ENCODE data around the gene CDK4. TPM values are rescaled to one million over a fixed set of nuclear protein-coding genes. Genes with fewer than 3 reads are reported as not detected.

The CDK4 gene
- total and polyA plus RNA-seq, 2 donors = 71.7 to 89.9 TPM

GRCh38 chr12:57756406-57757341, 4.6 kb upstream of the CDK4 start:
- no peak overlapping the region for H3K27ac ChIP-seq (ENCODE audit: low read depth)
- DNase-seq (ENCODE audit: extremely low spot score) = no peak
- no peaks in the 10 kb centered on the region for H3K4me1 ChIP-seq (ENCODE audit: insufficient read depth)
- no peaks in the 10 kb centered on the region for H3K36me3 ChIP-seq (ENCODE audit: insufficient read depth)
- WGBS = 52% methylated on average over 22 of the region's 22 CpGs
- H3K4me3 ChIP-seq (ENCODE audit: low read depth, low read length) = no peak overlapping the region

GRCh38 chr12:57755454-57756372, 3.6 kb upstream of the CDK4 start:
- no peaks in the 10 kb centered on the region for H3K4me1 ChIP-seq (ENCODE audit: insufficient read depth)
- no peak for DNase-seq (ENCODE audit: extremely low spot score)
- no peaks in the 10 kb centered on the region for H3K36me3 ChIP-seq (ENCODE audit: insufficient read depth)
- peak overlapping the region; percentile 85 for H3K4me3 ChIP-seq (ENCODE audit: low read depth, low read length)
- no peak overlapping the region for H3K27ac ChIP-seq (ENCODE audit: low read depth)
- 2% methylated on average over 76 of the region's 76 CpGs for WGBS

DNA sequence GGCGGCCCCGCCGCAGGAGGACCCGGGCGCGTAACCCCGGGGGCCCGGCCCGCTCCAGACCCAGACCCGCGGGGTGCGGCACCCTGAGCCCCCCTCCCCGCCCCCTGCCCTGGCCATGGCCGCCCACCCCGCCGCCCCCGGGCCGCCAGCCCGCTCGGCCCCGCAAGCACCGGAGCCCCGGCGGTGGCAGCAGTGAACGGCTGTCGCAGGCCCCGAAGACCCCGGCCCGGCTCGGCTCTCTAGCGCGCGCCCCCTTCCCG, 3.0 kb upstream of the CDK4 start:
- WGBS = 0% methylated on average over 33 of the region's 34 CpGs
- H3K4me3 ChIP-seq (ENCODE audit: low read depth, low read length) = peak overlapping the region; percentile 85
- DNase-seq (ENCODE audit: extremely low spot score) = no peak

DNA sequence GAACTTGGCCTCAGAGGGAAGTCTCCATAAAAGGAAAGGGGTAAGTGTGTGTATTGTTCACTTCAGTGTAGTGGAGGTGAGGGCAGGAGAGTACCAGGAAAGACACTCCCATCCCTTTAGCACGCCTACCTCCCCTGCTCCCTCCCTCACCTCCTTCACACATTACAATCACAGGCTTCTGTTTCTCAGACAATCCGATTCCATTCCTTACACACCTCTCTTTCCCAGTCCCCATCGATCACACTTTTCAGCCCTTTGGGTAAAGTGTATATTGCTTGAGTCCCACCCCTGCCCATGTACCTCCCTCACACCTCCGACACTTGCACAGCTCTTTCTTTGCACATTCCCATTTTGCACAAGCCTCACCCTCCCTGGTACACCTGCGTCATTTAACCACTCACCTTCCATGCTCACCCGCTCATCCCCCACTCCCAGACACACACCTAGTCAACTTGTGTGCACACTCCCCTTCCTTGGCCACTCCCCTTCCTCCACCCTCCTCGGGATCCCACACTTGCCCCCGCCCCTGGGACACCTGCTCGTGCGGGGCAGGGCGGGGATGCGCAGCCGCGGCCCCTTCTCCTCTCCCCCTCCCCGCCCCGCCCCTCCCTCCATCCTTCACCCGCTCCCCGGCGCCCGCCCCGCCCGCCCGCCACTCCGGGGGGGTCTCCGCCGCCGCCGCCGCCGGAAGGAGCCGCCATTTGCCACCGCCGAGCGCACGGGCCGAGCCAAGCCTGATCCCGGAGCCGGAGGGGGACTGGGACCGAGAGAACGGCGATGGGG, 2.5 kb upstream of the CDK4 start, which contains the start of gene MARCHF9:
MARCHF9 (plus strand) TSS at position 693 of the 783 bp plus-strand sequence. CDS start 426 bp downstream, outside the sequence.
- Histone ChIP-seq H3K27ac (ENCODE audit: low read depth) (peak within 1 kb of the TSS; percentile 48), H3K4me3 (ENCODE audit: low read depth, low read length) (peak within 1 kb of the TSS; percentile 85), H3K4me1 (ENCODE audit: insufficient read depth) (no peaks in the 10 kb centered on the region), H3K36me3 (ENCODE audit: insufficient read depth) (no peaks in the 10 kb centered on the region)
- 1% methylated on average over 41 of the region's 41 CpGs for WGBS
- DNase-seq (ENCODE audit: extremely low spot score) = no peak

More for the DNA sequence above, 3.0 kb upstream of the CDK4 start:
- H3K27ac ChIP-seq (ENCODE audit: low read depth) = peak overlapping the region; percentile 48
- H3K36me3 ChIP-seq (ENCODE audit: insufficient read depth) = no peaks in the 10 kb centered on the region
- H3K4me1 ChIP-seq (ENCODE audit: insufficient read depth) = no peaks in the 10 kb centered on the region

GRCh38 chr12:57753756-57754337, 1.7 kb upstream of the CDK4 start:
- no peaks in the 10 kb centered on the region for H3K4me1 ChIP-seq (ENCODE audit: insufficient read depth)
- WGBS = 16% methylated on average over 1 of the region's 1 CpG
- no peak overlapping the region for H3K4me3 ChIP-seq (ENCODE audit: low read depth, low read length)
- H3K36me3 ChIP-seq (ENCODE audit: insufficient read depth) = no peaks in the 10 kb centered on the region
- no peak overlapping the region for H3K27ac ChIP-seq (ENCODE audit: low read depth)
- DNase-seq (ENCODE audit: extremely low spot score) = no peak

DNA sequence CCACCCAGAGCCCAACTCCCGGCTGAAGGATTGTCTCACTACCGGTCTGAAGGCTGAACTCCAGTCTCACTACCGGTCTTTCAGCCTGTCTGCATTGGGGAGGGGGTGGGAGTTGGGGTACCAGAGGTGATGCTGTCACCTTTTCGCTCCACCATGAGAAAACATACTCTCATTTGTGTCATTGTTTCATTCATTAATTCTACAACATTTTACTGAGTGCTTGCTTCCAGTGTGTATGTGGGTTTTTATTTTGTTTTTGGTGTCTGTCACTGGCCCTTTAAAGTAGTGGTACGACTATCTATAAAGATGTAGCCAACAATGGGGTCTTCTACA, 524 bp upstream of the CDK4 start:
- H3K27ac ChIP-seq (ENCODE audit: low read depth) = no peak overlapping the region
- no peak for DNase-seq (ENCODE audit: extremely low spot score)
- H3K4me3 ChIP-seq (ENCODE audit: low read depth, low read length) = no peak overlapping the region
- no peaks in the 10 kb centered on the region for H3K4me1 ChIP-seq (ENCODE audit: insufficient read depth)
- H3K36me3 ChIP-seq (ENCODE audit: insufficient read depth) = no peaks in the 10 kb centered on the region
- 3% methylated on average over 5 of the region's 5 CpGs for WGBS

DNA sequence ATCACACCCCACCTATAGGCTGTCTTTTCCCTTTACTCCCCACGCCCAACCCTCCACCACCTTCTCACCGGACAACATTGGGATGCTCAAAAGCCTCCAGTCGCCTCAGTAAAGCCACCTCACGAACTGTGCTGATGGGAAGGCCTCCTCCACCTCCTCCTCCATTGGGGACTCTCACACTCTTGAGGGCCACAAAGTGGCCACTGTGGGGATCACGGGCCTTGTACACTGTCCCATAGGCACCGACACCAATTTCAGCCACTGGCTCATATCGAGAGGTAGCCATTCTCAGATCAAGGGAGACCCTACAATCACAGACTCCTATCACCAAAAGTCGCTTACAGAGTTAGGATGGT, 700 bp downstream of the CDK4 start:
- Histone ChIP-seq H3K36me3 (ENCODE audit: insufficient read depth) (no peaks in the 10 kb centered on the region), H3K27ac (ENCODE audit: low read depth) (no peak overlapping the region), H3K4me1 (ENCODE audit: insufficient read depth) (no peaks in the 10 kb centered on the region), H3K4me3 (ENCODE audit: low read depth, low read length) (peak overlapping the region; percentile 55)
- 10% methylated on average over 8 of the region's 8 CpGs for WGBS
- DNase-seq (ENCODE audit: extremely low spot score) = no peak

- H3K27ac ChIP-seq (ENCODE audit: low read depth) = no peak overlapping the region
- H3K4me3 ChIP-seq (ENCODE audit: low read depth, low read length) = no peak overlapping the region
- 88% methylated on average over 15 of the region's 15 CpGs for WGBS
- no peak for DNase-seq (ENCODE audit: extremely low spot score)
- H3K36me3 ChIP-seq (ENCODE audit: insufficient read depth) = no peaks in the 10 kb centered on the region
- no peaks in the 10 kb centered on the region for H3K4me1 ChIP-seq (ENCODE audit: insufficient read depth)
These were observed 1.3 kb downstream of the CDK4 start for GRCh38 chr12:57750561-57751431.

GRCh38 chr12:57749061-57749460, 3.0 kb downstream of the CDK4 start:
- WGBS = 91% methylated on average over 5 of the region's 5 CpGs
- H3K27ac ChIP-seq (ENCODE audit: low read depth) = no peak overlapping the region
- H3K36me3 ChIP-seq (ENCODE audit: insufficient read depth) = no peaks in the 10 kb centered on the region
- H3K4me1 ChIP-seq (ENCODE audit: insufficient read depth) = no peaks in the 10 kb centered on the region
- no peak for DNase-seq (ENCODE audit: extremely low spot score)
- H3K4me3 ChIP-seq (ENCODE audit: low read depth, low read length) = no peak overlapping the region

- H3K4me1 ChIP-seq (ENCODE audit: insufficient read depth) = no peaks in the 10 kb centered on the region
- H3K27ac ChIP-seq (ENCODE audit: low read depth) = no peak overlapping the region
- no peak for DNase-seq (ENCODE audit: extremely low spot score)
- no peak overlapping the region for H3K4me3 ChIP-seq (ENCODE audit: low read depth, low read length)
- H3K36me3 ChIP-seq (ENCODE audit: insufficient read depth) = no peaks in the 10 kb centered on the region
- 88% methylated on average over 3 of the region's 3 CpGs for WGBS
These were observed 6.1 kb downstream of the CDK4 start for GRCh38 chr12:57746025-57746424.

GRCh38 chr12:57745485-57745881, 6.6 kb downstream of the CDK4 start:
- H3K4me3 ChIP-seq (ENCODE audit: low read depth, low read length) = peak overlapping the region; percentile 42
- no peak for DNase-seq (ENCODE audit: extremely low spot score)
- no peaks in the 10 kb centered on the region for H3K4me1 ChIP-seq (ENCODE audit: insufficient read depth)
- WGBS = 42% methylated on average over 8 of the region's 8 CpGs
- no peaks in the 10 kb centered on the region for H3K36me3 ChIP-seq (ENCODE audit: insufficient read depth)
- peak overlapping the region; percentile 92 for H3K27ac ChIP-seq (ENCODE audit: low read depth)

GRCh38 chr12:57744777-57745484, 7.2 kb downstream of the CDK4 start, which contains the start of gene TSPAN31:
Gene TSPAN31 (plus strand): TSS chr12:57745039. CDS start chr12:57745155, 116 bp downstream.
- no peaks in the 10 kb centered on the region for H3K4me1 ChIP-seq (ENCODE audit: insufficient read depth)
- H3K27ac ChIP-seq (ENCODE audit: low read depth) = peak within 1 kb of the TSS; percentile 92
- H3K4me3 ChIP-seq (ENCODE audit: low read depth, low read length) = peak within 1 kb of the TSS; percentile 42
- under 1% methylated on average over 29 of the region's 29 CpGs for WGBS
- H3K36me3 ChIP-seq (ENCODE audit: insufficient read depth) = no peaks in the 10 kb centered on the region
- DNase-seq (ENCODE audit: extremely low spot score) = peak; percentile 97

Data from urinary bladder (tissue), 4 donors.